Measurements from ENCODE around the gene PTPRH. TPM values are rescaled to one million over a fixed set of nuclear protein-coding genes. Genes with fewer than 3 reads are reported as not detected.

Gene PTPRH
- total RNA-seq (not detected), polyA plus RNA-seq (not detected)

GRCh38 chr19:55208880-55209692 is at the start of gene PTPRH:
Gene PTPRH, minus strand, starts transcription at chr19:55209501. Its CDS starts 68 bp downstream, at chr19:55209433.
- H3K27ac Mint-ChIP-seq: peak within 1 kb of the TSS in 1 of 3 donors; percentile 96

GRCh38 chr19:55258476-55258827 is 49.2 kb upstream of the PTPRH start:
- Mint-ChIP-seq H3K27ac (peak overlapping the region in 2 of 3 donors; percentile 96 to 97), H3K9me3 (no peaks in the 10 kb centered on the region), H3K27me3 (peaks cover 4% of the 10 kb centered on the region), H3K4me1 (peaks cover 12 to 54% (median 35%) of the 10 kb centered on the region in 4 donors), H3K36me3 (peaks cover 12% of the 10 kb centered on the region), H3K4me3 (peak overlapping the region; percentile 94 to 97 (median 96))
- Histone ChIP-seq H3K36me3 (ENCODE audit: control insufficient read depth, insufficient read depth, low read length) (no peaks in the 10 kb centered on the region), H3K9me3 (ENCODE audit: control insufficient read depth in 2 of 2, low read length in 2 of 2) (no peaks in the 10 kb centered on the region), H3K4me1 (ENCODE audit: control insufficient read depth, insufficient read depth, low read length, poor library complexity, severe bottlenecking) (peaks cover 54% of the 10 kb centered on the region), H3K27me3 (ENCODE audit: control insufficient read depth, insufficient read depth, low read length) (no peaks in the 10 kb centered on the region), H3K4me3 (ENCODE audit: low read depth, low read length) (peak overlapping the region; percentile 44), H3K27ac (ENCODE audit: insufficient read depth, low read length, poor library complexity, severe bottlenecking) (peak overlapping the region; percentile 93)
- ATAC-seq (ENCODE audit: low read depth in 2 of 2) (no peak), DNase-seq (peak in 1 of 3 donors; percentile 50)

More at GRCh38 chr19:55208880-55209692, at the start of gene PTPRH:
- no peak for ATAC-seq (ENCODE audit: low read depth in 2 of 2)
- no peak within 1 kb of the TSS for H3K27ac ChIP-seq (ENCODE audit: insufficient read depth, low read length, poor library complexity, severe bottlenecking)
- H3K4me1 ChIP-seq (ENCODE audit: control insufficient read depth, insufficient read depth, low read length, poor library complexity, severe bottlenecking): no peaks in the 10 kb centered on the region
- Mint-ChIP-seq H3K4me3 (peak within 1 kb of the TSS in 1 of 4 donors; percentile 10), H3K36me3 (peaks cover 5% of the 10 kb centered on the region), H3K27me3 (peaks cover 37% of the 10 kb centered on the region), H3K4me1 (no peaks in the 10 kb centered on the region), H3K9me3 (peaks cover 0 to 10% (median 4%) of the 10 kb centered on the region in 7 donors)
- no peaks in the 10 kb centered on the region for H3K27me3 ChIP-seq (ENCODE audit: control insufficient read depth, insufficient read depth, low read length)
- no peak for DNase-seq
- H3K4me3 ChIP-seq (ENCODE audit: low read depth, low read length): no peak within 1 kb of the TSS
- peaks cover 5 to 9% of the 10 kb centered on the region in 2 experiments for H3K9me3 ChIP-seq (ENCODE audit: control insufficient read depth in 2 of 2, low read length in 2 of 2)
- no peaks in the 10 kb centered on the region for H3K36me3 ChIP-seq (ENCODE audit: control insufficient read depth, insufficient read depth, low read length)

GRCh38 chr19:55257461-55258420 is 48.4 kb upstream of the PTPRH start:
- peaks cover 12 to 61% (median 38%) of the 10 kb centered on the region in 4 donors for H3K4me1 Mint-ChIP-seq
- H3K9me3 ChIP-seq (ENCODE audit: control insufficient read depth in 2 of 2, low read length in 2 of 2): no peaks in the 10 kb centered on the region
- peak in 2 of 3 donors; percentile 28 to 35 for DNase-seq

GRCh38 chr19:55256562-55257460 is 47.5 kb upstream of the PTPRH start:
- peak overlapping the region; percentile 93 for H3K27ac ChIP-seq (ENCODE audit: insufficient read depth, low read length, poor library complexity, severe bottlenecking)
- H3K4me1 Mint-ChIP-seq: peaks cover 13 to 71% (median 38%) of the 10 kb centered on the region in 4 donors
- ATAC-seq (ENCODE audit: low read depth in 2 of 2) (no peak), DNase-seq (peak in 1 of 3 donors; percentile 14)
- H3K9me3 Mint-ChIP-seq: no peaks in the 10 kb centered on the region
- peak overlapping the region; percentile 97 to 99 (median 97) for H3K4me3 Mint-ChIP-seq
- H3K27me3 ChIP-seq (ENCODE audit: control insufficient read depth, insufficient read depth, low read length): no peaks in the 10 kb centered on the region
- peaks cover 13% of the 10 kb centered on the region for H3K36me3 Mint-ChIP-seq
- H3K4me3 ChIP-seq (ENCODE audit: low read depth, low read length): peak overlapping the region; percentile 85
- peaks cover 70% of the 10 kb centered on the region for H3K4me1 ChIP-seq (ENCODE audit: control insufficient read depth, insufficient read depth, low read length, poor library complexity, severe bottlenecking)
- H3K27me3 Mint-ChIP-seq: peaks cover 4% of the 10 kb centered on the region
- H3K27ac Mint-ChIP-seq: peak overlapping the region; percentile 94 to 99 (median 98)
- no peaks in the 10 kb centered on the region for H3K9me3 ChIP-seq (ENCODE audit: control insufficient read depth in 2 of 2, low read length in 2 of 2)
- no peaks in the 10 kb centered on the region for H3K36me3 ChIP-seq (ENCODE audit: control insufficient read depth, insufficient read depth, low read length)

More at GRCh38 chr19:55257461-55258420, 48.4 kb upstream of the PTPRH start:
- peak overlapping the region; percentile 85 for H3K4me3 ChIP-seq (ENCODE audit: low read depth, low read length)
- no peaks in the 10 kb centered on the region for H3K36me3 ChIP-seq (ENCODE audit: control insufficient read depth, insufficient read depth, low read length)
- no peak for ATAC-seq (ENCODE audit: low read depth in 2 of 2)
- H3K27ac ChIP-seq (ENCODE audit: insufficient read depth, low read length, poor library complexity, severe bottlenecking): peak overlapping the region; percentile 93
- H3K27me3 ChIP-seq (ENCODE audit: control insufficient read depth, insufficient read depth, low read length): no peaks in the 10 kb centered on the region
- Mint-ChIP-seq H3K27ac (peak overlapping the region; percentile 94 to 99 (median 98)), H3K4me3 (peak overlapping the region; percentile 97 to 99 (median 97)), H3K27me3 (peaks cover 4% of the 10 kb centered on the region), H3K36me3 (peaks cover 12% of the 10 kb centered on the region), H3K9me3 (no peaks in the 10 kb centered on the region)
- peaks cover 61% of the 10 kb centered on the region for H3K4me1 ChIP-seq (ENCODE audit: control insufficient read depth, insufficient read depth, low read length, poor library complexity, severe bottlenecking)

GRCh38 chr19:55255618-55256423 is 46.5 kb upstream of the PTPRH start:
- H3K4me3 ChIP-seq (ENCODE audit: low read depth, low read length): peak overlapping the region; percentile 85
- peaks cover 16 to 81% (median 45%) of the 10 kb centered on the region in 4 donors for H3K4me1 Mint-ChIP-seq
- peak overlapping the region; percentile 97 to 99 (median 97) for H3K4me3 Mint-ChIP-seq
- ATAC-seq (ENCODE audit: low read depth in 2 of 2): no peak
- peak overlapping the region; percentile 94 to 99 (median 98) for H3K27ac Mint-ChIP-seq
- peaks cover 80% of the 10 kb centered on the region for H3K4me1 ChIP-seq (ENCODE audit: control insufficient read depth, insufficient read depth, low read length, poor library complexity, severe bottlenecking)
- peaks cover 20% of the 10 kb centered on the region for H3K36me3 Mint-ChIP-seq
- no peaks in the 10 kb centered on the region for H3K9me3 ChIP-seq (ENCODE audit: control insufficient read depth in 2 of 2, low read length in 2 of 2)
- H3K27me3 Mint-ChIP-seq: peaks cover 4% of the 10 kb centered on the region
- H3K27me3 ChIP-seq (ENCODE audit: control insufficient read depth, insufficient read depth, low read length): no peaks in the 10 kb centered on the region
- no peaks in the 10 kb centered on the region for H3K9me3 Mint-ChIP-seq
- no peaks in the 10 kb centered on the region for H3K36me3 ChIP-seq (ENCODE audit: control insufficient read depth, insufficient read depth, low read length)
- H3K27ac ChIP-seq (ENCODE audit: insufficient read depth, low read length, poor library complexity, severe bottlenecking): peak overlapping the region; percentile 93
- DNase-seq: peak in 2 of 3 donors; percentile 20 to 65

GRCh38 chr19:55254625-55254977 is 45.3 kb upstream of the PTPRH start:
- peaks cover 4% of the 10 kb centered on the region for H3K27me3 Mint-ChIP-seq
- Histone ChIP-seq H3K36me3 (ENCODE audit: control insufficient read depth, insufficient read depth, low read length) (peaks cover 6% of the 10 kb centered on the region), H3K9me3 (ENCODE audit: control insufficient read depth in 2 of 2, low read length in 2 of 2) (no peaks in the 10 kb centered on the region), H3K27me3 (ENCODE audit: control insufficient read depth, insufficient read depth, low read length) (no peaks in the 10 kb centered on the region), H3K27ac (ENCODE audit: insufficient read depth, low read length, poor library complexity, severe bottlenecking) (peak overlapping the region; percentile 93), H3K4me1 (ENCODE audit: control insufficient read depth, insufficient read depth, low read length, poor library complexity, severe bottlenecking) (peaks cover 83% of the 10 kb centered on the region), H3K4me3 (ENCODE audit: low read depth, low read length) (peak overlapping the region; percentile 85)
- H3K4me1 Mint-ChIP-seq: peaks cover 16 to 83% (median 46%) of the 10 kb centered on the region in 4 donors
- peaks cover 23% of the 10 kb centered on the region for H3K36me3 Mint-ChIP-seq
- ATAC-seq (ENCODE audit: low read depth in 2 of 2): no peak
- no peak for DNase-seq
- H3K27ac Mint-ChIP-seq: peak overlapping the region; percentile 94 to 99 (median 98)
- H3K9me3 Mint-ChIP-seq: no peaks in the 10 kb centered on the region
- peak overlapping the region; percentile 97 to 99 (median 97) for H3K4me3 Mint-ChIP-seq

Data from CD4-positive, CD25-positive, alpha-beta regulatory T cell (primary cell).